Keratinocyte (primary cell): Measurements from ENCODE around the gene ZNF763. TPM values are rescaled to one million over a fixed set of nuclear protein-coding genes. Genes with fewer than 3 reads are reported as not detected.
"Not testable (repeated sequence)": the region's sequence is repeated elsewhere in the genome, so short reads cannot be mapped to it uniquely, and the experiment has no call there.

ENCODE experiments used
- DNase-seq: peaks from one replicate; pipeline ENCODE4 v3.0.0-alpha.2; 2011; ENCODE audit warnings: low read depth, missing footprints, low spot score
- FAIRE-seq: peaks from 2 replicates; lab custom pipeline; 2011; peaks lifted over from hg19 to GRCh38; lab: Jason Lieb, UNC
- H2AFZ ChIP-seq: 2 replicates; pipeline ENCODE4 v1.6.0; 2012; ENCODE audit warnings: low read length, control low read depth, inconsistent platforms; ENCODE audit not compliant: control insufficient read depth
- H3K27ac ChIP-seq: 2 replicates; pipeline ENCODE4 v1.5.1; 2011; ENCODE audit warnings: low read length; ENCODE audit not compliant: control insufficient read depth, insufficient read depth
- H3K27me3 ChIP-seq: 3 replicates; pipeline ENCODE4 v1.6.0; 2011; ENCODE audit warnings: low read length; ENCODE audit not compliant: control insufficient read depth, insufficient read depth; ENCODE audit errors: extremely low read depth
- H3K36me3 ChIP-seq, 2 experiments: 2 replicates in 1 of 2; 3 replicates in 1 of 2; pipeline ENCODE4 v1.5.1; 2011; ENCODE audit warnings: low read length in 2 of 2, mild to moderate bottlenecking in 1 of 2; ENCODE audit not compliant: control insufficient read depth in 2 of 2, insufficient read depth in 2 of 2; ENCODE audit errors: extremely low read depth in 1 of 2
- H3K4me1 ChIP-seq: 3 replicates; pipeline ENCODE4 v1.5.1; 2011; ENCODE audit warnings: low read length; ENCODE audit not compliant: control insufficient read depth, insufficient read depth; ENCODE audit errors: extremely low read depth
- H3K4me2 ChIP-seq: 3 replicates; pipeline ENCODE4 v1.6.0; 2011; ENCODE audit warnings: low read depth, low read length; ENCODE audit not compliant: control insufficient read depth, insufficient read depth; ENCODE audit errors: extremely low read depth
- H3K4me3 ChIP-seq, 3 experiments: fragments of 200-600 bp in 1 of 3; sonication (generic) in 1 of 3; 2 replicates in 2 of 3; 3 replicates in 1 of 3; pipeline ENCODE4 v1.5.1; 2011 to 2016; ENCODE audit warnings: low read length in 3 of 3, mild to moderate bottlenecking in 3 of 3, control low read depth in 2 of 3, inconsistent platforms in 1 of 3, low read depth in 1 of 3, mixed read lengths in 1 of 3, mixed run types in 1 of 3, moderate library complexity in 1 of 3; ENCODE audit not compliant: control insufficient read depth in 2 of 3, insufficient read depth in 2 of 3; ENCODE audit errors: extremely low read depth in 1 of 3
- H3K79me2 ChIP-seq: 2 replicates; pipeline ENCODE4 v1.6.0; 2012; ENCODE audit warnings: low read length; ENCODE audit not compliant: control insufficient read depth, insufficient read depth
- H3K9ac ChIP-seq: 3 replicates; pipeline ENCODE4 v1.6.0; 2011; ENCODE audit warnings: low read length; ENCODE audit not compliant: control insufficient read depth, insufficient read depth; ENCODE audit errors: extremely low read depth
- H3K9me1 ChIP-seq: 3 replicates; pipeline ENCODE4 v1.6.0; 2011; ENCODE audit warnings: low read length; ENCODE audit not compliant: control insufficient read depth, insufficient read depth; ENCODE audit errors: extremely low read depth
- H3K9me3 ChIP-seq: 2 replicates; pipeline ENCODE4 v1.5.1; 2012; ENCODE audit warnings: low read depth, low read length; ENCODE audit not compliant: control insufficient read depth
- H4K20me1 ChIP-seq: 3 replicates; pipeline ENCODE4 v1.6.0; 2011; ENCODE audit warnings: low read length; ENCODE audit not compliant: control insufficient read depth, insufficient read depth; ENCODE audit errors: extremely low read depth
- CTCF ChIP-seq, 3 experiments: IDR thresholded peaks in 1 of 3; conservative IDR thresholded peaks in 1 of 3; optimal IDR thresholded peaks in 1 of 3; 2 replicates in 2 of 3; 3 replicates in 1 of 3; pipeline versions ENCODE3 to v1.5.1; 2011; ENCODE audit warnings: low read length in 3 of 3, mild to moderate bottlenecking in 3 of 3, moderate library complexity in 2 of 3, control low read depth in 1 of 3, inconsistent platforms in 1 of 3; ENCODE audit not compliant: insufficient read depth in 2 of 3; ENCODE audit errors: extremely low read depth in 1 of 3
- EZH2 ChIP-seq: IDR thresholded peaks from one replicate; pipeline ENCODE4 v1.6.1; 2012; ENCODE audit warnings: inconsistent platforms, mild to moderate bottlenecking, low read length, moderate library complexity
- dilution Hi-C: fragments of 300-500 bp; cut with MboI; formaldehyde crosslinking; loops from one replicate; pipeline ENCODE4 v1.7.0; 2020; ENCODE audit warnings: low sequenced_read_pairs; ENCODE audit not compliant: extremely low pct_ligation_motif_present
- polyA plus RNA-seq, 5 experiments: library from polyadenylated mRNA; depleted of rRNA in 3 of 5; stranded (reverse) in 3 of 5; stranded (forward) in 1 of 5; unstranded in 1 of 5; fragments of >200 nt; gene quantifications; 1 replicate in 1 of 5; 2 replicates in 3 of 5; 3 replicates in 1 of 5; pipeline versions ENCODE4 v1.2.1 to v1.2.3, GENCODE V29; 2011 to 2012; ENCODE audit warnings: missing spikeins in 2 of 5, low read depth in 1 of 5, low replicate concordance in 1 of 5

Gene ZNF763
- polyA plus RNA-seq, 1 donor (not counting 4 experiments of a cell fraction or from before 2014, with no cell fraction given) = 2.3 TPM

DNA sequence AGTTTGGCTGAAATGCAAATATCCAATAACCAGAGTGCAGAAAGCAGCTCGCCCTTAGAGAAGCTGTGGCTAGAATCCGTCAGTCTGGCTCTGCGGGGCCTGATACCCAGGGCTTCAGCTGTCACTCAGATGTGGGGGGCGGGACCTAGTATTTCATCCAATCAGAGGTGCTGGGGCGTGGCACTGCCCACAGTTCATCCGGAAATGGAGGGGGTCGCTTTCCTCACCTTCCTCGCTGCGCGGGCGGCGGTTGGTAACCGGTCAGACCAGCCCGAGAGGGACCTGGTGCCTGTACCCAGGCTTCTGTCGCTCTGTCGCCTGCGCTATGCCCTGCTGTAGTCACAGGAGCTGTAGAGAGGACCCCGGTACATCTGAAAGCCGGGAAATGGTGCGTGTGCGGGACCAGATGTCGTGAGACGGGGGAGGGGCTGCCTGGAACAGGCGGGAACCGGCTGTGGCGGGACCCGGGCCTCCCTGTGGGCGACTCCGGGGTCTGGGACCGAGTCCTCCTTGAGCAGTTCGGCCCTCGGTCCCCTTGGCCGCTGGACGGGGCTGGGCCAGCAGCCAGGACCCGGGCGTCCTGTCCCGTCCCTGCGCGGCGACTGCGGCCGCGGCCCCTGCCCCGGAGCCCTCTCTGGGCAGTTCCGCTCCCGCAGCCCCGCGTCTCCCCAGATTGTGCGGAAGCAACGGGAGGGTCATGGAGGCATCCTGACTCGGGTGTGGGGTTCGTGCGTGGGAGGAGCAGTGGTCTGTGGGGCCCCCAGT is 39.8 kb upstream of the ZNF763 start, which contains the start of gene ZNF700:
Gene ZNF700 (plus strand): TSS at position 222 of the 765 bp plus-strand sequence. CDS start 104 bp downstream, at position 326.
- H3K9me3 ChIP-seq = no peaks in the 10 kb centered on the region

DNA sequence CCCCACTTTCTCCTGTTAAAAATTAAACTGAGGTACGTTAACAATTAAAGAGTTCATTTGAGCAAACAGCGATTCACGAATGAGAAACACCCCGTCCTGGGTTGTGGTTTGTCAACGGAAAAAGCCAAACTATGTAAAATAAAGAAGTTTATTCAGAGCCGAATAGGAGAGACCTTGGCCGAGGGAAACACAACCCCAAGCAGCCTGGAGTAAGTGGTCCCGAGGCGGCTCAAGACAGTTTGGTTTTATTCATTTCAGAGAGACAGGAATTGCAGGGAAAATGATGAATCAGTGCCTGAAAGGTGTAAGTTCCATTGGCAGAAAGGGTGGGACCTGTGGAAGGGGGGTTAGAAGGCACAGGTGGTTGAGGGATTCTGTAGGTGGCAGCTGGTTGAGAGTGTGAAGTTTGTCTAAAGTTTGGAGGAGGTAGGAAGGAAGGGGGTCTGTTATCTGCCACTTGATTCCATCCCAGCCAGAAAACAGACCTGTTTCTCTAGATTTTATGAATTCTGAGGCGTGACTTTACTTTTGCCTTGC is 39.1 kb upstream of the ZNF763 start:
- H3K9ac ChIP-seq = peak overlapping the region; percentile 80
- peak overlapping the region; percentile 80 for H3K4me2 ChIP-seq
- DNase-seq, H3K9me3 ChIP-seq, H4K20me1 ChIP-seq, H3K36me3 ChIP-seq, FAIRE-seq, dilution Hi-C loops, H3K27me3 ChIP-seq, H3K9me1 ChIP-seq: not testable (repeated sequence)
- H2AFZ ChIP-seq = peak overlapping the region; percentile 94
- H3K27ac ChIP-seq = peak overlapping the region; percentile 72
- peaks cover 46% of the 10 kb centered on the region for H3K79me2 ChIP-seq
- H3K4me3 ChIP-seq = peak overlapping the region; percentile 78 to 98 (median 86)
- H3K4me1 ChIP-seq = peaks cover 14% of the 10 kb centered on the region

More for the DNA sequence above, 39.8 kb upstream of the ZNF763 start, which contains the start of gene ZNF700:
- Histone ChIP-seq H3K36me3 (peaks cover 0 to 1% of the 10 kb centered on the region in 2 experiments), H2AFZ (peak within 1 kb of the TSS; percentile 94), H3K79me2 (peaks cover 42% of the 10 kb centered on the region), H3K27ac (peak within 1 kb of the TSS; percentile 72), H3K4me3 (peak within 1 kb of the TSS; percentile 78 to 98 (median 86)), H3K9ac (peak within 1 kb of the TSS; percentile 80), H4K20me1 (no peaks in the 10 kb centered on the region), H3K4me2 (peak within 1 kb of the TSS; percentile 80), H3K9me1 (no peaks in the 10 kb centered on the region), H3K4me1 (peaks cover 14% of the 10 kb centered on the region), H3K27me3 (no peaks in the 10 kb centered on the region)
- TF ChIP-seq CTCF (optimal IDR thresholded peaks at IDR 0.05 in 1 of 3, IDR thresholded peaks at IDR 0.05 in 1 of 3, conservative IDR thresholded peaks at IDR 0.05 in 1 of 3; ENCODE audit: extremely low read depth in 1 of 3, insufficient read depth in 2 of 3, low read length in 3 of 3) (no peak), EZH2 (no peak)
- peak; percentile 55 for DNase-seq
- peak; percentile 74 for FAIRE-seq
- dilution Hi-C loops = no loop called here
